Prostate gland (tissue), 2 donors: ENCODE data around the gene CPZ.

Experiments used
- POLR2AphosphoS5 ChIP-seq: sonication (generic); formaldehyde crosslinking; IDR thresholded peaks from one replicate; pipeline ENCODE4 v1.6.1; 2017; ENCODE audit warnings: antibody characterized with exemption
- TF ChIP-seq, protein P1 (sequence below), 4 experiments: fragments of 200-600 bp in 2 of 4; fragments of 450-650 bp in 2 of 4; sonication (generic) in 2 of 4; IDR thresholded peaks; 1 replicate in 3 of 4; 2 replicates in 1 of 4; pipeline ENCODE4 v1.5.1; 2016 to 2019; ENCODE audit warnings: antibody characterized with exemption in 4 of 4, mild to moderate bottlenecking in 2 of 4, moderate library complexity in 2 of 4

DNA sequence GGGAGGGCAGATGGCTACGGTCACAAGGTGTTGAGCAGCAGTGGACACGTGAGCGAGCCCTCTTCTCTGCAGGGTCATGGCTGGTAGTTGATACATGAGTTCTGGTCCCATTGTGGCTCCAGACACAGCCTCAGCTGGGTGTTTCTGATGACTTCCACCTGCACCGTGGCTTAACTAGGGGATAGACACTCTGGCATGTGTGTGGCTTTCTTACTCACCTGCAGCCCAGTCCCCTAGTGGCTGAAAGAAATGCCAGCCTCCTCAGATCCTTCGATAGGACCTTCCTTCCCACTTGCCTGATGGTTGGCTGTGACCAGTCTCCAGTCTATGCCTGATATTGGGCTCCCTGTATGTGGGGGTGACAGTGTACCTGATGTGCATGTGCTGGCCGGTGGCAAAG lies 7.4 kb upstream of the CPZ start:
- TF ChIP-seq, protein P1, sequence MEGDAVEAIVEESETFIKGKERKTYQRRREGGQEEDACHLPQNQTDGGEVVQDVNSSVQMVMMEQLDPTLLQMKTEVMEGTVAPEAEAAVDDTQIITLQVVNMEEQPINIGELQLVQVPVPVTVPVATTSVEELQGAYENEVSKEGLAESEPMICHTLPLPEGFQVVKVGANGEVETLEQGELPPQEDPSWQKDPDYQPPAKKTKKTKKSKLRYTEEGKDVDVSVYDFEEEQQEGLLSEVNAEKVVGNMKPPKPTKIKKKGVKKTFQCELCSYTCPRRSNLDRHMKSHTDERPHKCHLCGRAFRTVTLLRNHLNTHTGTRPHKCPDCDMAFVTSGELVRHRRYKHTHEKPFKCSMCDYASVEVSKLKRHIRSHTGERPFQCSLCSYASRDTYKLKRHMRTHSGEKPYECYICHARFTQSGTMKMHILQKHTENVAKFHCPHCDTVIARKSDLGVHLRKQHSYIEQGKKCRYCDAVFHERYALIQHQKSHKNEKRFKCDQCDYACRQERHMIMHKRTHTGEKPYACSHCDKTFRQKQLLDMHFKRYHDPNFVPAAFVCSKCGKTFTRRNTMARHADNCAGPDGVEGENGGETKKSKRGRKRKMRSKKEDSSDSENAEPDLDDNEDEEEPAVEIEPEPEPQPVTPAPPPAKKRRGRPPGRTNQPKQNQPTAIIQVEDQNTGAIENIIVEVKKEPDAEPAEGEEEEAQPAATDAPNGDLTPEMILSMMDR (IDR thresholded peaks at IDR 0.05): no peak
- no peak for TF ChIP-seq POLR2AphosphoS5
